Measurements from ENCODE around the gene PRKCE. TPM values are rescaled to one million over a fixed set of nuclear protein-coding genes. Genes with fewer than 3 reads are reported as not detected.
A peak's percentile ranks its signal among the peaks of the same experiment; 100 is the strongest.

Gene PRKCE
- total RNA-seq, 2 experiments from 2014 or later, result 12.5 to 13.6 TPM

DNA sequence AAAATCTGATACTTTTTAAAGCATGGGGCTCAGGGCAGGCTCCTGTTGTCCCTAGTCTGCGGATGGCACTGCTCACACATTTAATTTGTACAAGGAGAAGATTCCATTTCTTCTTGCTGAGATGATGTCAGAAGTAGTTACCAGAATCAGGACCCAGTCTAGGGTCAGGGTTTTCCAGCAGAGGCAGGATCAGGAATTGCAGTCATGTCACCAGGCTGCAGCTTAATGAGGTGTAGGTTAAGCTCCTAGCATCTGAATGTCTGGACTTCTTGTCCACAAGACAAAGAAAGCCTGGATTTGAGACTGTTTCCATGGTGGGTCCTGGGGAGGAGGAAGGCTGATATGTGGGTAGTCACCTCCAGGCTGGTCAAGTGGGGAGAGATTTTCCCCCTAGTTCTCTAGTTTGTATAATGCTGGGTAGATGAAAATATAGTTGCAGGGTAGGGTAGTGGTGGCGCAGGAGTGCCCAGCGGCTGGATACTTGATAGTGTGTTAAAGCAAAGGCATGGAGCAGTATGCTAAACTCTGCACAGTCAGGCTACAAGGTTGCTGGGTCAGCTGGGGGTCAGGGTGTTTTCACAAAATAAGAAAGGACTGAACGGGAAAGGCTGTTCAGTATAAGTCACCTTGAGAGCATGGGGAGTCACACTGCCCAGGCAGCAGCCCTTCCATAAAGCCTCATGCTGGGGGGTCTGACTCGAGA, 148.4 kb downstream of the PRKCE start:
- Mint-ChIP-seq H3K27me3 (no peaks in the 10 kb centered on the region), H3K4me3 (no peak overlapping the region), H3K9me3 (no peaks in the 10 kb centered on the region), H3K36me3 (no peaks in the 10 kb centered on the region), H3K27ac (no peak overlapping the region), H3K4me1 (ENCODE audit: low read depth) (no peaks in the 10 kb centered on the region)
- CTCF ChIA-PET, result no interaction called here
- POLR2A ChIA-PET, result no interaction called here
- intact Hi-C loops (cut with micrococcal nuclease), result no loop called here
- no peak for DNase-seq

DNA sequence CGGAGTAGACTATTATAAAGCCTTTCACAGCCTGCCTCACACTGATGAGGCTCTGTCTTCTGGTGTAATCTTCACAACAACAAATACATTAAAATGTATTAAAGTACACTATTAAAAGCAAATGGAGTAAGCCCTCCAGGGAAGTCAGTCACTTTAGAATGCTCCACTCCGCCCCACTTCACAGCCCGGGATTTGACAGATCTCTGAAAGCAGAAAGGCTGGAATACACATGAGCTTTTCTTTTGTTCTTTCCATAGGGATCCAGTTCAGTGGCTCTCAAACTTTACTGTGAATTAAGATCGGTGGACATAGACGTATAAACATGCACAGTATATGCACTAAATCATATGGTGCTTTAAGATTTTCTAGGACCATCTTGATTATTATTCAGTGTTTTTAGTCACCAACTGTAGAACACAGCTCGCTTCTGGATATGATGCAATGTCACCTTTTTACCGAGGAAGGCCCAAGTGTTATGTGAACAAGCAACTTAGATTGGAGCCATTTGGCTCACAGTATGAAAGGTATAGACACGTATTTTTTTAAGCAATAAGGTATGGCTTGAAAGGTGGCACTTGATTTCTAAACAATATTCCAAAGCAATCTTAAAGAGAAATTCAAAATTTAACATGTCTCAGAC, 151.1 kb downstream of the PRKCE start:
- DNase-seq, result no peak
- intact Hi-C loops (cut with micrococcal nuclease), result no loop called here
- Mint-ChIP-seq H3K9me3 (no peaks in the 10 kb centered on the region), H3K4me3 (no peak overlapping the region), H3K36me3 (no peaks in the 10 kb centered on the region), H3K27me3 (no peaks in the 10 kb centered on the region), H3K4me1 (ENCODE audit: low read depth) (peaks cover 4% of the 10 kb centered on the region), H3K27ac (no peak overlapping the region)
- ChIA-PET CTCF (no interaction called here), POLR2A (no interaction called here)

DNA sequence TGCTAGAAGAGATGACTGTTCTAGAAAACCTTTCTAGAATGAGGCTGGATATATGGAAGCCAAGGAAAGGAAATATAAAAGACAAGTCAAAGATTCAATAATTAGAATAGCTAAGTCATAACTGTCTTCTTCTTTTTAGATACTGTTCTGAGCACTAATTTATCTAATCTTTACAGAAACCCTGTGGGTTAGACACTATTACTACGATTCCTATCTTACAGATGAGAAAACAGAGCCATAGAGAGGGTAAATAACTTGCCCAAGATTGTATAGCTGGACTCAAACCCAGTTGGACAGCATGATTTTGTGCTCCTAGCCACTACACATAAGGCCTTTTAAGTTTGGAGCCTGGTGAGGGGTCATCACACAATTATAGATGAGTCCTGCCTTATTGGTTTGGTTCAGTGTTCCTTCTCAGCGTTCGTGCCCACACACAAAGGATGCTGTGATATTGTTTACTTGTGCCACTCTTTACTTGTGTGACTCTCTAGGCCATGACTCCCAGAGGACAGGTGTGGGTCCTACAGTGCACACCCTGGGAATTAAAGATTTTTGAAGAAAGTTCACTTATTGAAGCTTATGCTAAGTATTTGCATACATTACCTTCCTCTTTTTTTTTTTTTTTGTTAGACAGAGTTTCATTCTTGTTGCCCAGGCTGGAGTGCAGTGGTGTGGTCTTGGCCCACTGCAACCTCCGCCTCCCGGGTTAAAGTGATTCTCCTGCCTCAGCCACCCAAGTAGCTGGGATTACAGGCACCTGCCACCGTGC, 153.7 kb downstream of the PRKCE start:
- Mint-ChIP-seq H3K9me3 (no peaks in the 10 kb centered on the region), H3K27me3 (no peaks in the 10 kb centered on the region), H3K4me1 (ENCODE audit: low read depth) (peaks cover 4% of the 10 kb centered on the region), H3K4me3 (no peak overlapping the region), H3K36me3 (no peaks in the 10 kb centered on the region), H3K27ac (no peak overlapping the region)
- DNase-seq, result no peak
- intact Hi-C loops (cut with micrococcal nuclease), result no loop called here
- CTCF ChIA-PET, result interaction anchor here (1.7 kb wide), 1 partner anchor 26 kb away, joined by 5 read pairs; no protein-coding TSS in a partner anchor
- POLR2A ChIA-PET, result no interaction called here

DNA sequence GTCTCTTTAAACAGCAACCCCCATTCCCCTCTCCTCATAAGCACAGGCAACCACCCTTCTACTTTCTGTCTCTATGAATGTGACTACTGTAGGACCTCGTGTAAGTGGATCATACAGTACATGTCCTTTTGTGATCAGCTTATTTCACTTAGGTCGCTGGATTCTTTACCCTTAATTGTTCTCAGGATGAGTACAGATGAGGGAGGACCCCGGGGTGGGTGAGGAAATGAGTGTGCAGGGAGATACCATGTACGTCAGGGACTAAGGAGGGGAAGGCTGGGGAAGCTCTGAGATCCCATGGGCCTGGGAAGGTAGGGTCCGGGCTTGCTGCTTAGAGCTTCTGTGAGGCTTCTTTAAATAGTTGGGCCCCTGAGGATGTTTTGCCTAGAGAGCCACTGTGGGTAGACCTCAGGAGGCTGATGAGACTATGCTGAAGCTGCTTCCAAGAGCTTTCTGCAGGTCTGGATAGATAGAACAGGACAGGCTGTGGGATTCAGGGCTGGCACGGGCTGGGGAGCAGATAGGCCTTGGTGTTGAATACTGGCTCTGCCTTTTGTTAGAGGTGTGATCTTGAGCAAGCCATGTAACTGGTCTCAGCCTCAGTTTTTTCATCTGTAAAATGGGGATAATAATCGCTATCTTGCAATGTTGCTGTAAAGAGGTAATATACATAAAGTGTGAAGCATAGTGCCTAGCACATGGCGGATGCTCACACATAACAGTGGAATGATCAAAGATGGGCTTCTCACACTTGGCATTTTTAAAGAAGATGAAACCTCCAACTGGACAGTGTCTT, 155.3 kb downstream of the PRKCE start:
- Mint-ChIP-seq H3K27ac (no peak overlapping the region), H3K4me3 (no peak overlapping the region), H3K36me3 (no peaks in the 10 kb centered on the region), H3K4me1 (ENCODE audit: low read depth) (peaks cover 4% of the 10 kb centered on the region), H3K9me3 (no peaks in the 10 kb centered on the region), H3K27me3 (no peaks in the 10 kb centered on the region)
- ChIA-PET CTCF (interaction anchor here (0.6 kb wide), 1 partner anchor 829 kb away, joined by 3 read pairs; no protein-coding TSS in a partner anchor), POLR2A (no interaction called here)
- DNase-seq, result peak; percentile 36
- intact Hi-C loops (cut with micrococcal nuclease), result no loop called here

DNA sequence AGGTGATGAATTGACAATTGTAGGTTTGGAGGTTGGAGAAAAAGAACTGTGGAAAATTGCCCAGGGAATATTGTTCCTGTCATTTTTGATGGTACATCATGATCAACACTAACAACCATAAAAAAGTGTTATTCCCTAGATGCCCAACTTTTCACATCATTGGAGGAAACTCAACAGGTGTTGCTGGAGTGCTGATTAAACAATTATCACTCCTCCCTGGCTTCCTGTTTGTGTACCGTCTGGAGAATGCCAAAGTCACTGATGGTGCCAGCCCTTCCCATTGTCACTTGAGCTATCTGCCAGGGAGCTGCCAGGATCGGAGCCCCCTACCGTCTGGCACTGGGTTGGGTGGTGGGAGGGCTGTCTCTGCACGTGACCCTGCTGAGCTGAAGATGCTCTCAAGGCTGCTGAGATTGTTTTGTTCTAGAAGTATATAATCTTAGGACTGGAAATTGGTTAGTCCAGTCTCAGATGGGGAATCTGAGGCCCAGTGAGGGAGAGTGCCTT, 156.9 kb downstream of the PRKCE start:
- Mint-ChIP-seq H3K4me1 (ENCODE audit: low read depth) (peaks cover 4% of the 10 kb centered on the region), H3K9me3 (no peaks in the 10 kb centered on the region), H3K4me3 (no peak overlapping the region), H3K27ac (no peak overlapping the region), H3K36me3 (no peaks in the 10 kb centered on the region), H3K27me3 (no peaks in the 10 kb centered on the region)
- POLR2A ChIA-PET, result no interaction called here
- intact Hi-C loops (cut with micrococcal nuclease), result no loop called here
- no peak for DNase-seq
- CTCF ChIA-PET, result no interaction called here

DNA sequence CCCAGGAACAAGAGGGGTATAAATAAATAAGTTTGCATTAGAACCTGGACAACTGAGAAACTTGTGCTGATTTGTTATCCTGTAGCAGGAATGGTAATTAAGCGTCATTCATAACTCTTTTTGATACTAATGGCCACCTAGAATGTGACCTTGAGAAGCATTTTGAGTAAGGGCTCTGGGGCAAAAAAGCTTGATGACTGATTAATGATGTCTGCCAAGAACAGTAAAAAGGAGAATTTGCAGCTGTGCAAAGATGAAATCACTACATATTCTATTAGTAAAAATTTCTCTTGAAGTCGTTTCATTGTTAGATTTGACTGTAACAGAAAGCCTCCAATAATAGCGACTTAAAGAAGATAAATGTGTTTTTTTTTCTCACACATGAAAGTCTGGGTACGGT, 157.7 kb downstream of the PRKCE start:
- ChIA-PET POLR2A (no interaction called here), CTCF (interaction anchor here (0.7 kb wide), 1 partner anchor 989 kb away, joined by 3 read pairs; no protein-coding TSS in a partner anchor)
- no peak overlapping the region for H3K27ac Mint-ChIP-seq
- no peak overlapping the region for H3K4me3 Mint-ChIP-seq
- H3K9me3 Mint-ChIP-seq, result no peaks in the 10 kb centered on the region
- peaks cover 4% of the 10 kb centered on the region for H3K4me1 Mint-ChIP-seq (ENCODE audit: low read depth)
- H3K36me3 Mint-ChIP-seq, result no peaks in the 10 kb centered on the region
- DNase-seq, result no peak
- H3K27me3 Mint-ChIP-seq, result no peaks in the 10 kb centered on the region
- intact Hi-C loops (cut with micrococcal nuclease), result no loop called here

DNA sequence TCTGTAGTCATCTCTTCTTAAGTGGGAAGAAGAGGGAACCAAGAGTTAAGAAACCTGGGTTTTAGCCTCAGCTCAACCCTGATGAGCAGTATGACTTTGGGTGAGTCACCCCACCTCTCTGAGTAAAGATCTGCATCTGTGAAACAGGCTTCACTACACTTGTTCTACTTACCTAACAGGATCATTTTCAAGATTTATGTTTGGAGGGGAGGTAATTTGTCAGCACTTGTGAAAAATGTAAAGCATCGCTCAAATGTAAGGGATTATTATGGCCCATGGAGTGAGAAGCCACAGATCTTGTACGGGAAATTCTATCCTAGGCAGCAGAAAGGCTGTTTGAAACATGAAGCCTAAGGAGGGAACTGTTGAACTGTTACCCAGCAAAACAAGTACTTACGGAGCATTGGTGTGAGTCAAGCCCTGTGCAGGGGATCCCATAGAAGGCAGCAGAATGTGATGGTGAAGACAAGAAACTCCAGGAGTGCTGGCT, 160.6 kb downstream of the PRKCE start:
- intact Hi-C loops (cut with micrococcal nuclease), result no loop called here
- ChIA-PET POLR2A (no interaction called here), CTCF (no interaction called here)
- Mint-ChIP-seq H3K36me3 (no peaks in the 10 kb centered on the region), H3K4me3 (no peak overlapping the region), H3K27me3 (no peaks in the 10 kb centered on the region), H3K9me3 (no peaks in the 10 kb centered on the region), H3K27ac (no peak overlapping the region), H3K4me1 (ENCODE audit: low read depth) (no peaks in the 10 kb centered on the region)
- DNase-seq, result no peak

DNA sequence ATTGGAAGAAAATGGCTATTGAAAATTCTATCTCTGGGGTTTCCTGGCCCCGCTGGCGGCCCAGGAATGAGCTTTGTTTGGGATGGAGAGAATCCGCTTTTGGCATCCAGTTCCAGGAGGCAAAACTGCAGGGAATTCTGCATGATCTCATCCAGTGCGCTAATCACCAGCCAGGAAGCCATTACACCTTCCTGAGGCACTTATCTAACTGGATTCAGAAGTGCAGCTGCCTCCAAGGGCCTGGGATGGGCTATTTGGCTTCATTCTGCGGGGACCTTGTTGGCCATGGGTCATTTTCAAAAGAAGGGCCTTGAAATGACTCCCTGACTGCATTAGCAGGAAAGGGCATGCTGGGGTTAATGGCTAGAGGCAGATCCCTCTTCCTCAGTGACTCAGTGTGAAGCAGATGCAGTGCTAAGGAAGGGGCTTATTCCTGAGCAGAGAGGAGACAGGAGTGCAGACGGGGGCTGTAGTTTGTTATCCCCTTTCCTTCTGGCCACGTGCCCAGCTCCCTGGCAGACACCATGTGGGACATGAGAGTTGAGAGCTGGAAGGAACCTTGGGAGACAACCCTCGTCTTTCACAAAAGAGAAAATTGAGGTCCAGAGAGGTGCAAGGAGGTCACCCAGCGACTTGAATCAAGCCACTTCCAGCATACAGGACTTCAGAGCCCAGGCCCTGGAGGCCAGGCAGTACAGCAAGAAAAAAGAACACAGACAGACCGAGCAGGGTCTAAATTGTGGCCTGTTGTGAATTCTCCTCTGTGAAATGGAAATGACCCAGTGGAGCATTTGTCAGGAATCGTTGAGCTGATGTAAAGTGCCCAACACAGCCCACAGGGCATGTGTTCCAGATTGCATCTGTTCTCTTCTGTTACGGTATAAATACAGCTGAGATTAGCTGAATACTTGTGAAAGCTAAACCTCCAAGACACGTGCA, 161.8 kb downstream of the PRKCE start:
- no peaks in the 10 kb centered on the region for H3K4me1 Mint-ChIP-seq (ENCODE audit: low read depth)
- ChIA-PET POLR2A (no interaction called here), CTCF (interaction anchor here (1.0 kb wide), 1 partner anchor 16 kb away, joined by 3 read pairs; no protein-coding TSS in a partner anchor)
- DNase-seq, result no peak
- H3K36me3 Mint-ChIP-seq, result no peaks in the 10 kb centered on the region
- H3K9me3 Mint-ChIP-seq, result no peaks in the 10 kb centered on the region
- intact Hi-C loops (cut with micrococcal nuclease), result no loop called here
- no peak overlapping the region for H3K27ac Mint-ChIP-seq
- H3K27me3 Mint-ChIP-seq, result no peaks in the 10 kb centered on the region
- H3K4me3 Mint-ChIP-seq, result no peak overlapping the region

DNA sequence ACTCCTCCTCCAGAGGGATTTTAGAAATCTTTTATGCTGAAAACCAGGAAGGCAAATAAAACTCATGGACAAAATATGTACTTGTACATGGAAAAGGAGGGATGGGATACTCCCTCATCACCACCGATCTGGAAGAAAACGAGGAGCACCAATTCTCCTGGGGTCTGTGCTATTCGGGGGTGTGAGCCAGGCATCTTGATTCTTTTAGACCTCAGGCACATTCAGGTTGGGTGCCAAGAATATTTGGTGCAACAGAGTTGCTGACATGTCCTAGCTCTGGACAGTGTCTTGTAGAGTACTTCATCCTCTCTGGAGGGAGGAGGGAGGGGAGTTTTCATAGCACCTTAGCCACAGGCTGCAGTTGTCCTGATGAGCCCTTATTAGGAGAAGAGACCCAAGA, 163.0 kb downstream of the PRKCE start:
- CTCF ChIA-PET, result interaction anchor here (1.0 kb wide), 1 partner anchor 17 kb away, joined by 3 read pairs; no protein-coding TSS in a partner anchor
- intact Hi-C loops (cut with micrococcal nuclease), result no loop called here
- H3K27me3 Mint-ChIP-seq, result no peaks in the 10 kb centered on the region
- no peak overlapping the region for H3K4me3 Mint-ChIP-seq
- no peak overlapping the region for H3K27ac Mint-ChIP-seq
- DNase-seq, result no peak
- no peaks in the 10 kb centered on the region for H3K36me3 Mint-ChIP-seq
- POLR2A ChIA-PET, result no interaction called here
- H3K4me1 Mint-ChIP-seq (ENCODE audit: low read depth), result no peaks in the 10 kb centered on the region
- no peaks in the 10 kb centered on the region for H3K9me3 Mint-ChIP-seq

DNA sequence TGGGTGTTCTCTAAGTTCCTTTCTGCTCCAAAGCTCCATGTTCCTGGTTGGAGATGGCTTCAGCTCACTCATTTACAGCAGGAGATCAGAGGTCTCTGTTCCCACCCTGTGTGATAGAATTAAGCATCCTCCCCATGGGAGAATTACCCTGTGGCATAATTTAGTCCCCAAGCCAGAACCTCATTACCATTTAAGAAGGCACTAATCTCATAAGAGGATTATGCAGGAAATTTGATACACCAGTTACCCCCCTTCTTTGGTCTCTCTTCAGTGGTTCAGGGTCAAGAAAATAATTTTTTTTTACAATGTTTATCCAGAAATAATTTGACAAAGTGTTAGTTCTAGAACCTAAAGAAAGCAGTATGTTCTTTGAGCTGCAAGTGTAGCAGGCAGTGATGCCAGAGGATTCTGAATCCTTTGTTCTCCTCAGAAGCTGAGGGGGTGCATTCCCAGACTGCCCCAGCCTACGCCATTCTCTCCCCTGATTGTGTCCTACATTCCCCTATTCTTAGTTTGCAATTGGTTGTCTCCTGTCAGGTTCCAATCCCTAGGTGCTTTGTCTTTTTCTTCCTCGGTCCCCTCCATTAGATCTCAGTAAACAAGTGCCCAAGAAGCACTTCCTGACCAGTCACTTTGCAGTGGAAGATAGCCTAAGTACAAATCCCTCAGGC, 163.6 kb downstream of the PRKCE start:
- no peak overlapping the region for H3K27ac Mint-ChIP-seq
- CTCF ChIA-PET, result no interaction called here
- POLR2A ChIA-PET, result no interaction called here
- H3K4me3 Mint-ChIP-seq, result no peak overlapping the region
- H3K36me3 Mint-ChIP-seq, result no peaks in the 10 kb centered on the region
- intact Hi-C loops (cut with micrococcal nuclease), result no loop called here
- peaks cover 1% of the 10 kb centered on the region for H3K4me1 Mint-ChIP-seq (ENCODE audit: low read depth)
- no peak for DNase-seq
- no peaks in the 10 kb centered on the region for H3K9me3 Mint-ChIP-seq
- no peaks in the 10 kb centered on the region for H3K27me3 Mint-ChIP-seq

DNA sequence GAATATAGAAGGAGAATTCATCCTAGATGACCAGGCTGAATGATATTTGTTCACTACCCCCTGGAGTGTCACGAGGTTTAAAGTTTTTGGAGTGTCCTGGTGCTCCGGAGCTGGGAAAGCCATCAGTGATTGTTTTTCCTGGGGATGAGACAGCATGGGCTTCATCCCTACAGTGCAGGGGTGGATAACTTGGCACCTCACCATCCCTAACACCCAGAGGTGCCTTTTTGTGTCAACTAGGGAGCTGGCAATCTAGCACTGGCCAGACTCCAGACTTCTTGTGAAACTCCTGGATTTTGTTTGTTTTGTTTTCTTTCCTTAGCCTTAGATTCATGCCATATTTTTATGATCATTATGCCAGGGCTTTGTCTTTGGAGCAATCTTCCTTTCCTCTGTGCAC, 164.8 kb downstream of the PRKCE start:
- POLR2A ChIA-PET, result no interaction called here
- H3K27me3 Mint-ChIP-seq, result no peaks in the 10 kb centered on the region
- H3K9me3 Mint-ChIP-seq, result no peaks in the 10 kb centered on the region
- no peak overlapping the region for H3K27ac Mint-ChIP-seq
- CTCF ChIA-PET, result interaction anchor here (0.6 to 1.0 kb wide), 2 partner anchors 38 to 581 kb away, joined by 3 to 4 read pairs; no protein-coding TSS in a partner anchor
- no peaks in the 10 kb centered on the region for H3K36me3 Mint-ChIP-seq
- no peak for DNase-seq
- no peak overlapping the region for H3K4me3 Mint-ChIP-seq
- intact Hi-C loops (cut with micrococcal nuclease), result no loop called here
- peaks cover 2% of the 10 kb centered on the region for H3K4me1 Mint-ChIP-seq (ENCODE audit: low read depth)

Data from activated CD4-positive, alpha-beta memory T cell treated with anti-CD3 and anti-CD28 coated beads for 36 hours (primary cell).